ENCODE data around the gene RASL12. TPM values are rescaled to one million over a fixed set of nuclear protein-coding genes. Genes with fewer than 3 reads are reported as not detected.
A peak's percentile ranks its signal among the peaks of the same experiment; 100 is the strongest.

RASL12 gene
- total RNA-seq, 1 experiment from 2014 or later: 0.67 TPM

- POLR2A ChIA-PET: no interaction called here
- no peaks in the 10 kb centered on the region for H3K27me3 ChIP-seq (ENCODE audit: control insufficient read depth, insufficient read depth, low read length)
- in situ Hi-C loops (cut with HindIII; ENCODE audit: low pct_unique_long_range_greater_than_20kb, low sequenced_read_pairs) (no loop called here), intact Hi-C loops (cut with micrococcal nuclease; ENCODE audit: unreplicated experiment) (no loop called here)
- TF ChIP-seq CTCF (IDR thresholded peaks at IDR 0.05): no peak
- TF ChIP-seq POLR2AphosphoS5 (IDR thresholded peaks at IDR 0.05; ENCODE audit: low read depth, low read length): no peak
- no peak for TF ChIP-seq SIN3A (IDR thresholded peaks at IDR 0.05; ENCODE audit: borderline replicate concordance, insufficient read depth, low read depth, low read length)
- no peak for TF ChIP-seq REST (IDR thresholded peaks at IDR 0.05; ENCODE audit: insufficient read depth in 1 of 2, low read depth in 2 of 2, low read length in 1 of 2)
- no peak for TF ChIP-seq TCF7L2 (IDR thresholded peaks at IDR 0.05; ENCODE audit: low read depth, low read length)
- no peak overlapping the region for H3K27ac ChIP-seq (ENCODE audit: low read length)
- H3K4me3 ChIP-seq (ENCODE audit: low read depth in 2 of 2, low read length in 2 of 2): no peak overlapping the region
- CTCF ChIA-PET: interaction anchor here (0.6 kb wide), 1 partner anchor 11 kb away, joined by 3 read pairs; no protein-coding TSS in a partner anchor
- BruUV-seq (replicated peaks): no TSS peak
- ATAC-seq (no peak), DNase-seq (ENCODE audit: low read depth, low spot score) (no peak)
- peaks cover 7% of the 10 kb centered on the region for H3K4me1 ChIP-seq (ENCODE audit: control insufficient read depth, insufficient read depth, low read length)
- no peaks in the 10 kb centered on the region for H3K9me3 ChIP-seq (ENCODE audit: control insufficient read depth, insufficient read depth, low read depth, low read length)
- H3K36me3 ChIP-seq (ENCODE audit: control insufficient read depth, insufficient read depth, low read length): no peaks in the 10 kb centered on the region
These were observed 16.5 kb downstream of the RASL12 start for GRCh38 chr15:65051266-65051665.

GRCh38 chr15:65050270-65050669, 17.5 kb downstream of the RASL12 start:
- POLR2A ChIA-PET: interaction anchor here (0.6 kb wide), 2 partner anchors 135 to 313 kb away, joined by 4 to 5 read pairs; partner anchors contain the start of gene CLPX
- intact Hi-C loops (cut with micrococcal nuclease; ENCODE audit: unreplicated experiment) (no loop called here), in situ Hi-C loops (cut with HindIII; ENCODE audit: low pct_unique_long_range_greater_than_20kb, low sequenced_read_pairs) (no loop called here)
- H3K36me3 ChIP-seq (ENCODE audit: control insufficient read depth, insufficient read depth, low read length): no peaks in the 10 kb centered on the region
- no peak for DNase-seq (ENCODE audit: low read depth, low spot score)
- H3K4me1 ChIP-seq (ENCODE audit: control insufficient read depth, insufficient read depth, low read length): peaks cover 7% of the 10 kb centered on the region
- no peaks in the 10 kb centered on the region for H3K27me3 ChIP-seq (ENCODE audit: control insufficient read depth, insufficient read depth, low read length)
- no peak overlapping the region for H3K27ac ChIP-seq (ENCODE audit: low read length)
- ATAC-seq: no peak
- H3K4me3 ChIP-seq (ENCODE audit: low read depth in 2 of 2, low read length in 2 of 2): no peak overlapping the region
- no TSS peak for BruUV-seq (replicated peaks)
- CTCF ChIA-PET: interaction anchor here (0.7 kb wide), 2 partner anchors 9 to 32 kb away, joined by 4 to 5 read pairs; no protein-coding TSS in a partner anchor
- H3K9me3 ChIP-seq (ENCODE audit: control insufficient read depth, insufficient read depth, low read depth, low read length): no peaks in the 10 kb centered on the region
- no peak for TF ChIP-seq SIN3A (IDR thresholded peaks at IDR 0.05; ENCODE audit: borderline replicate concordance, insufficient read depth, low read depth, low read length)
- TF ChIP-seq POLR2AphosphoS5 (IDR thresholded peaks at IDR 0.05; ENCODE audit: low read depth, low read length): no peak

- no TSS peak for BruUV-seq (replicated peaks)
- ATAC-seq: peak; percentile 98
- no peak overlapping the region for H3K27ac ChIP-seq (ENCODE audit: low read length)
- CTCF ChIA-PET: interaction anchor here (0.6 kb wide), 1 partner anchor 215 kb away, joined by 3 read pairs; no protein-coding TSS in a partner anchor
- H3K4me1 ChIP-seq (ENCODE audit: control insufficient read depth, insufficient read depth, low read length): peaks cover 7% of the 10 kb centered on the region
- TF ChIP-seq POLR2AphosphoS5 (IDR thresholded peaks at IDR 0.05; ENCODE audit: low read depth, low read length) (no peak), CTCF (IDR thresholded peaks at IDR 0.05) (no peak), TCF7L2 (IDR thresholded peaks at IDR 0.05; ENCODE audit: low read depth, low read length) (no peak), SIN3A (IDR thresholded peaks at IDR 0.05; ENCODE audit: borderline replicate concordance, insufficient read depth, low read depth, low read length) (peak; percentile 85), REST (IDR thresholded peaks at IDR 0.05; ENCODE audit: insufficient read depth in 1 of 2, low read depth in 2 of 2, low read length in 1 of 2) (no peak)
- H3K27me3 ChIP-seq (ENCODE audit: control insufficient read depth, insufficient read depth, low read length): no peaks in the 10 kb centered on the region
- POLR2A ChIA-PET: interaction anchor here (0.9 kb wide), 1 partner anchor 255 kb away, joined by 14 read pairs; the partner anchor contains the start of gene RNU5B-1
- in situ Hi-C loops (cut with HindIII; ENCODE audit: low pct_unique_long_range_greater_than_20kb, low sequenced_read_pairs) (no loop called here), intact Hi-C loops (cut with micrococcal nuclease; ENCODE audit: unreplicated experiment) (no loop called here)
- DNase-seq (ENCODE audit: low read depth, low spot score): peak; percentile 65
- peak overlapping the region; percentile 51 to 66 for H3K4me3 ChIP-seq (ENCODE audit: low read depth in 2 of 2, low read length in 2 of 2)
- no peaks in the 10 kb centered on the region for H3K36me3 ChIP-seq (ENCODE audit: control insufficient read depth, insufficient read depth, low read length)
- H3K9me3 ChIP-seq (ENCODE audit: control insufficient read depth, insufficient read depth, low read depth, low read length): no peaks in the 10 kb centered on the region
These were observed 18.4 kb downstream of the RASL12 start for GRCh38 chr15:65049418-65049840.

Data from Panc1 (cell line).